Cardiac muscle cell (in vitro differentiated cells and primary cell): ENCODE measurements around the gene MED31. TPM values are rescaled to one million over a fixed set of nuclear protein-coding genes. Genes with fewer than 3 reads are reported as not detected.

Source experiments
- DNase-seq, 2 donors: peaks; one replicate each; pipeline versions ENCODE4 v3.0.0 to v3.0.0-alpha.2; 2010 to 2017; ENCODE audit warnings: low read depth in 1 of 2, low spot score in 1 of 2
- H3K27ac ChIP-seq: fragments of 200-600 bp; sonication (generic); 2 replicates; pipeline ENCODE4 v1.5.1; 2016
- H3K27me3 ChIP-seq: fragments of 200-600 bp; sonication (generic); 2 replicates; pipeline ENCODE4 v1.6.0; 2016; ENCODE audit warnings: control low read depth
- H3K36me3 ChIP-seq: fragments of 200-600 bp; sonication (generic); 2 replicates; pipeline ENCODE4 v1.5.1; 2016; ENCODE audit warnings: control low read depth
- H3K4me1 ChIP-seq: fragments of 200-600 bp; sonication (generic); 2 replicates; pipeline ENCODE4 v1.8.1; 2017; ENCODE audit warnings: low read depth, mild to moderate bottlenecking, mixed run types
- H3K4me3 ChIP-seq: fragments of 200-600 bp; sonication (generic); 2 replicates; pipeline ENCODE4 v1.5.1; 2016; ENCODE audit warnings: mild to moderate bottlenecking
- H3K9me3 ChIP-seq: fragments of 200-600 bp; sonication (generic); 2 replicates; pipeline ENCODE4 v1.5.1; 2017; ENCODE audit warnings: low read depth, mild to moderate bottlenecking, control low read depth
- polyA plus RNA-seq: library from polyadenylated mRNA; unstranded; fragments of >200 nt; fragmentation: Nextera tagmentation; extraction: Ambion mirVana; gene quantifications from 2 replicates; pipeline ENCODE4 v1.2.1, GENCODE V29; 2016
- total RNA-seq: library from RNA; depleted of rRNA; stranded (reverse); fragments of >200 nt; gene quantifications from 2 replicates; pipeline ENCODE4 v1.2.3, GENCODE V29; 2016
- TF ChIP-seq, protein P1 (sequence below): IDR thresholded peaks from 2 replicates; pipeline ENCODE4 v1.5.1; 2012; ENCODE audit warnings: low read depth, mild to moderate bottlenecking, low read length

The MED31 gene
- total and polyA plus RNA-seq, 2 experiments from 2014 or later, result 7.1 to 72.6 TPM

DNA sequence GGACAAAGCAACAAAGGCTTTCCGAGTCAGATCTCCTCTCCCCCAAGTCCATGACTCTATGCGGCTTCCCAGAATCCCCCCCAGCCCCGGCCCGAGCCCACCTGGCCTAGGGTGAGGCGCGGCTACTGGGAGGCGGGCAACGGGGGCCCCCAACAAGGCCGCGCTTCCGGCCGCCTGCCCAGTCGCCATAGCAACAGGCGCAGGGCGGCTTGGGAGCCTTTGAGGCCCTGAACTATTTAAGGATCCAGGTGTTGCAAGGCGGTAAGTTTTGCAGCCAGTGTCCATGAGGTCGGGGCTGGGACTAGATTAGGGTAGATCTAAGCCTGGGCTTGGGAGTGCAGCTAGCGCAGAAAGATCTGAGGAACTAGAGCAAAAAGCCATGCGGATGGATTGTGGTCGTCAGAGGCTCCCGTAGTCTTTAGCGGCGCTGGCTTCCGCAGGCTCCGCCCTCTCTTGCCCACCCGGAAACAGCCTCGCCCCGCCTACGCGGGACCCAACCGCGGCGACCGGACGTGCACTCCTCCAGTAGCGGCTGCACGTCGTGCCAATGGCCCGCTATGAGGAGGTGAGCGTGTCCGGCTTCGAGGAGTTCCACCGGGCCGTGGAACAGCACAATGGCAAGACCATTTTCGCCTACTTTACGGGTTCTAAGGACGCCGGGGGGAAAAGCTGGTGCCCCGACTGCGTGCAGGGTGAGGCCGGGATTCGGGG, 10.7 kb downstream of the MED31 start, which contains the start of the genes KIAA0753 and TXNDC17:
KIAA0753 (minus strand) TSS at position 176 of the 711 bp plus-strand sequence. CDS start 5,608 bp downstream, outside the sequence.
TXNDC17 (plus strand) TSS at position 525 of the 711 bp plus-strand sequence; CDS start at position 548, 23 bp downstream.
- no peaks in the 10 kb centered on the region for H3K9me3 ChIP-seq
- TF ChIP-seq, protein P1, sequence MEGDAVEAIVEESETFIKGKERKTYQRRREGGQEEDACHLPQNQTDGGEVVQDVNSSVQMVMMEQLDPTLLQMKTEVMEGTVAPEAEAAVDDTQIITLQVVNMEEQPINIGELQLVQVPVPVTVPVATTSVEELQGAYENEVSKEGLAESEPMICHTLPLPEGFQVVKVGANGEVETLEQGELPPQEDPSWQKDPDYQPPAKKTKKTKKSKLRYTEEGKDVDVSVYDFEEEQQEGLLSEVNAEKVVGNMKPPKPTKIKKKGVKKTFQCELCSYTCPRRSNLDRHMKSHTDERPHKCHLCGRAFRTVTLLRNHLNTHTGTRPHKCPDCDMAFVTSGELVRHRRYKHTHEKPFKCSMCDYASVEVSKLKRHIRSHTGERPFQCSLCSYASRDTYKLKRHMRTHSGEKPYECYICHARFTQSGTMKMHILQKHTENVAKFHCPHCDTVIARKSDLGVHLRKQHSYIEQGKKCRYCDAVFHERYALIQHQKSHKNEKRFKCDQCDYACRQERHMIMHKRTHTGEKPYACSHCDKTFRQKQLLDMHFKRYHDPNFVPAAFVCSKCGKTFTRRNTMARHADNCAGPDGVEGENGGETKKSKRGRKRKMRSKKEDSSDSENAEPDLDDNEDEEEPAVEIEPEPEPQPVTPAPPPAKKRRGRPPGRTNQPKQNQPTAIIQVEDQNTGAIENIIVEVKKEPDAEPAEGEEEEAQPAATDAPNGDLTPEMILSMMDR, result no peak

DNA sequence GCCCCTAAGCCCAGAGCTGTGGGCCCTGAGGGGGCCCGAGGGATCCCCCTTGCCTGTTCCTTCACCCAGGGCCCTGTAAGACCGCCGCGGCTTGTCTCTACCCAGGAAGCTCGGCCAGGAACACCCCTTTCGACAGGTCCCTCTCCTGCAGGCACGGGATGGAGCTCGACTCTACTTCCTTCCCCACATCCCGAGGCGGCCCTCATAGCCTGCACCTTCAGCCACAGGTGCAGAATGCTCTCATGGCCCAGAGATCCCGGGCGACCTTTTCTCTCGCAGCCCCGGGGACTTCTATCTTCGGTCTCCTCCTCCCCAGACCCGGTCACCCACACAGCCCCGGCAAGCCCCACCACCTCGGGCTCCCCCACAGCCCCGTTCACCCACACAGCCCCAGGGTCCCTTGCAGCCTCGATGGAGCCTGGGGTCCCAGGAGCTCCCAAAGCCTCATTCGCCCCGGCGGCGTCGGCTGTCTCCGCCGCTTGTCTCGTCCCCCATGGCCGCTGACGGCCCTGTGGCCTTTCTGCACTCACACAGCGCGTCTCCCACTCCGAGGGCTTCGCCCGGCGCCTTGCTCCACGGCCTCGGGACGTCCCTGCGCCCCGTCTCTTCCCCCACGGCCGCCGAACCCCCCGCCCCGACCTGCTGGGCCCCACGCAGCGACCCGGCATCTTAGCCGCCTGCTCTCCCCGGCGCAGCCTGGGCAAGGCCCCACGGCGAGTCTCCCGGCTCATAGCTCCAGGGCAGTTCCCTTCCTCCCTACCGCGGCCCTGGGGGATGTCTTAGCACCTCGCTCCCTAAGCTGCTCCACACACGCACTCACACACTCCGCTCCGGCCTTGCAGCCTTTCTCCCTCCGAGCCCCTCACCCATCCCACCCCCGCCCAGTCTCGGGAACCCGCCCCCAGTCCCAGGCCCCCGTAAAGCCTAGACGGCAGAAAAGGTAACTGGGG, 11.5 kb downstream of the MED31 start:
- peaks cover 13% of the 10 kb centered on the region for H3K36me3 ChIP-seq
- no peaks in the 10 kb centered on the region for H3K9me3 ChIP-seq
- DNase-seq, result peak; percentile 59 to 66
- TF ChIP-seq, protein P1, result no peak
- peaks cover 5% of the 10 kb centered on the region for H3K4me1 ChIP-seq
- no peaks in the 10 kb centered on the region for H3K27me3 ChIP-seq
- H3K27ac ChIP-seq, result peak overlapping the region; percentile 78
- H3K4me3 ChIP-seq, result peak overlapping the region; percentile 53

More for the DNA sequence above, 10.7 kb downstream of the MED31 start, which contains the start of the genes KIAA0753 and TXNDC17:
- Histone ChIP-seq H3K4me1 (peaks cover 5% of the 10 kb centered on the region), H3K27ac (peak within 1 kb of the TSS; percentile 78), H3K36me3 (peaks cover 13% of the 10 kb centered on the region), H3K27me3 (no peaks in the 10 kb centered on the region), H3K4me3 (peak within 1 kb of the TSS; percentile 53)
- DNase-seq, result peak; percentile 93

DNA sequence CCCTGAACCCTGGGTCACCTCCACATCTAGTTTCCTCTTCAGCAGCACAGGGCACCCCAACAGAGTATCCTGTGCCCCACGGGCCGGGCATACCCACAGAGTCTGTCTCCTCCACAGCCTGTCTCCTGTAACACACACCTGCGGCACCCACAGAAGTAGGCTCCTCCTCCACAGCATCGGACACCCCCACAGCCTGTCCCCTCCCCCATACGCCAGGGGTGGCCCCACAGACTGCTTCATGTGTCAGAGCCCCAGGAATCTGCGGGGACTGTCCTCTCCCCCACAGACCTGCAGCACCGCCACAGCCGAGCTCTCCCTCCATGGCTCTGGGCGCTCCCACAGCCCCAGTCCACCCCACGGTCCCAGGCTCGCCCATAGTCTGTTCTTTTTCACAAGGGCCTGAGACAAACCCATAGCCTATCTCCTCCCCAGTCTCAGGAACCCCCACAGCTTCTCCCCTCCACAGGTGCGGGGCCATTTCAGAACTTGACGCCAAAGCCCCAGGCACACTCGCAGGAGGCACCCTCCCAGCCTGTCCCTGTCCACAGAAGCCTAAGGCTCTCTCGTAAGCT, 12.3 kb downstream of the MED31 start:
- no peak overlapping the region for H3K27ac ChIP-seq
- H3K27me3 ChIP-seq, result no peaks in the 10 kb centered on the region
- peaks cover 5% of the 10 kb centered on the region for H3K4me1 ChIP-seq
- H3K36me3 ChIP-seq, result peaks cover 20% of the 10 kb centered on the region
- H3K4me3 ChIP-seq, result peak overlapping the region; percentile 53
- TF ChIP-seq, protein P1, result no peak
- DNase-seq, result no peak
- H3K9me3 ChIP-seq, result no peaks in the 10 kb centered on the region

DNA sequence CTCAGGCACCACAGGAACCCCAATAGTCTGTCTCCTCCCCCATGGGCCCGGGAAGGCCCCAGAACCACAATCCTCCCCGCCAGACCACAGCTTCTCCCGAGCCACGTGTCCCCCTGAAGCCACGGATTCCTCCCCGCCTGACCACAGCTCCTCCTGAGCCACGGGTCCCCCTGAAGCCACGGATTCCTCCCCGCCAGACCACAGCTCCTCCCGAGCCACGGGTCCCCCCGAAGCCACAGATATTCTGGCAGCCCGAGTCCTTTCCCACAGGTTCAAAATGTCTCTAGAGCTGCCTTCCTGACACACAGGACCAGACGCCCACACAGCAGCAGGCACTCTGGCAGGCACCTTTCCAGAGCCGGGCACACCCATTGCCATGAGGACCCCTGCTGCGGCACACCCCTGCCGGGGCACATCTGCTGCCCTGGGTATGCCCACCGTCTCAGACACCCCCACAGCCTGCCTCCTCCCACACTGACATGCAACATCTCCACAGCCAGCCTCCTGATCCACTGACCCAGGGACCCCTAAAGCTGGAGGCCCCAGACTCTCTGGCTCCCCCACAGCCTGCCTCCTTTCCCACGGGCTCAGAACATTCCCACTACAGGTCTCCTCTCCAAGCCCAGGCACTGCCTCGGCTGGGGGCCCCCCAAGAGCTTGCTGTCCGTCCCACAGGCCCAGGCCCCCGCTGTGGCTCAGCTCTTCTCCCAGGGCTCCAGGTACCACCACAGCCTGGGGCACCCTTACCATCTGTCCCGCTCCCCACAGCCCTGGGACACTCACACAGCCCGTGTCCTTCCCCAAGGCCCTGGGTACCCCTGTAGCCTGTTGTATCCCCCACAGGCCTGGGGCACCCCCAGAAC, 13.1 kb downstream of the MED31 start:
- Histone ChIP-seq H3K36me3 (peaks cover 19% of the 10 kb centered on the region), H3K4me1 (peaks cover 5% of the 10 kb centered on the region), H3K27me3 (no peaks in the 10 kb centered on the region), H3K27ac (no peak overlapping the region), H3K4me3 (no peak overlapping the region), H3K9me3 (no peaks in the 10 kb centered on the region)
- DNase-seq, result no peak
- TF ChIP-seq, protein P1, result no peak
